NCI-H1436 (cell line): ENCODE measurements around the gene B4GALT6.

Experiments
- DNase-seq: peaks from one replicate; lab custom pipeline; 2025; lab: John Stamatoyannopoulos, UW

The B4GALT6 gene

DNA sequence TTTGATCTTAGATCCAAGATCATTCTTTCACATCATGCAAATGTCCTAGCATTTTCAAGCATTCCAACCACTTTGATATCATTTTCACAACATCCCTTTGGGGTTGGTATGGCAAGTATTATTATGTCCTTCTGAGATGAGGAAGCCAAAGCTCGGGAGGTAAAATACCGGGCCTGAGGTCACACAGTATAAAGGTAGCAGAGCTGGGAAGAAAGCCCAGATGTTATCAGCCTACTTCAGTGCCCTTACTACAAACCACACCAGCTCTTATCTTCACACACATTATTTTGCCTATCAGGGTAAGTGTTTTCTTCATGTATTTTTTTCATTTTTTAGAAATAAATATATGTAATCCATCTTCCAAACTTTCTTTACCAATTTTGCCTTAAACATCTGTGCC lies 4.2 kb upstream of the B4GALT6 start:
- DNase-seq, result no peak

DNA sequence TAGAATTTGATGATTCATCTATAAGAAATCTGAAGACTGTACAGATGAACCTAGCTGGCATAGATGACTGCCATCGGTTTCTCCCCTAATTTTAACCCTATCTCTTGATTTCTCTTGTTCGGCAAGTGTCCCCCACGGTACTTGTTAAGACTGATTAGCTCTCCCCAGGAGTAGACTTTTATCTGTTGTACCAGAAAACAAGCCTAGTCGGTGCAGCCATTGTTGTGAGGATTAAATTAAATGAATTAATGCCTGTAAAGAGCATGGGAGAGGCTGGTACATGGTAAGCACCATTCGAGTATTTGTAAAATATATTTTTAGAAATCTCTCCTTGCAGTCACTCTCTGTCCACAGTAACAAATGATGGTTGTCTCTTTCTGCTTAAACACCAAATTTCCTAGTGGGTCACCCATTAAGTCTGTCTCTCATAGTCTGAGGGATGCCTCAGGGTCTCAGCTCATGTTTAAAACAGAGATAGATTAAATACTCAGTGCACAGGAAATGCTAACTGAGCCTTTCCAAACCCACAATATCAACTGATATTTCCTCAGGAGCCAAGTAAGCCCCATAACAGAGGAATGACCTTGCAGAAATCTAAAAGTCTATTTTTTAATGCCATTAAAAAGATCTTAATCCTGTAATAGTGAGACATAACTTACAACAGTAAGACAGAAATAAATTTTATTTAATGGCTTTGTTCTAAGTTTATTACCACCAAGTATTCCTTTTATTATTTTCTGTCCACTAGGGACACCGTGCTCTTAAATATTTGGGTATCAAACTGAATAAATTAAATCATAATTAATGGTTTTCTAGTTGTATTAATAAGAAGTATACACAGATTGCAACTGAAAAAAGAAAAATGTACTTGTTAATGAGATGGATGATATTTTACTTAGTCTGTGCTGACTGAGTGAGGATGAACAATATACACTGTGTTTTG lies 2.9 kb upstream of the B4GALT6 start:
- DNase-seq, result no peak

DNA sequence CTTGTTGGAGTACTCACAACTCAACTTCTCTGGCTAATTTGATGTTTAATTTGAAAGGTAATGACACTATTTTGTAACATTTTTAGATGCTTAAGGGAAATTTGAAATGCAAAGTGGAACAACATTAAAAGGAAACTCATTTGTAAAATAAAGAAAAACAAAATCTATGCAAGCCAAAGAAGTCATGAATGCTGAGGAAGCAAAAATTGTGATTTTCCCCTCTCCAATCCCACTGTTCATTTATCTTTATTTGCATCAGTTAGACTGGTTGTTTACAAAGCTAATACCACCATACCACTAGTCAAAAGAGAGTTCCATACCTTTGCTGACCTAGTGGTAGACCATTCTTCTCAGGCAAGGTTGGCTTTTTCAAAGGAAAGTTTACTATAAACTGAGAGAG lies 2.2 kb upstream of the B4GALT6 start:
- DNase-seq, result no peak

DNA sequence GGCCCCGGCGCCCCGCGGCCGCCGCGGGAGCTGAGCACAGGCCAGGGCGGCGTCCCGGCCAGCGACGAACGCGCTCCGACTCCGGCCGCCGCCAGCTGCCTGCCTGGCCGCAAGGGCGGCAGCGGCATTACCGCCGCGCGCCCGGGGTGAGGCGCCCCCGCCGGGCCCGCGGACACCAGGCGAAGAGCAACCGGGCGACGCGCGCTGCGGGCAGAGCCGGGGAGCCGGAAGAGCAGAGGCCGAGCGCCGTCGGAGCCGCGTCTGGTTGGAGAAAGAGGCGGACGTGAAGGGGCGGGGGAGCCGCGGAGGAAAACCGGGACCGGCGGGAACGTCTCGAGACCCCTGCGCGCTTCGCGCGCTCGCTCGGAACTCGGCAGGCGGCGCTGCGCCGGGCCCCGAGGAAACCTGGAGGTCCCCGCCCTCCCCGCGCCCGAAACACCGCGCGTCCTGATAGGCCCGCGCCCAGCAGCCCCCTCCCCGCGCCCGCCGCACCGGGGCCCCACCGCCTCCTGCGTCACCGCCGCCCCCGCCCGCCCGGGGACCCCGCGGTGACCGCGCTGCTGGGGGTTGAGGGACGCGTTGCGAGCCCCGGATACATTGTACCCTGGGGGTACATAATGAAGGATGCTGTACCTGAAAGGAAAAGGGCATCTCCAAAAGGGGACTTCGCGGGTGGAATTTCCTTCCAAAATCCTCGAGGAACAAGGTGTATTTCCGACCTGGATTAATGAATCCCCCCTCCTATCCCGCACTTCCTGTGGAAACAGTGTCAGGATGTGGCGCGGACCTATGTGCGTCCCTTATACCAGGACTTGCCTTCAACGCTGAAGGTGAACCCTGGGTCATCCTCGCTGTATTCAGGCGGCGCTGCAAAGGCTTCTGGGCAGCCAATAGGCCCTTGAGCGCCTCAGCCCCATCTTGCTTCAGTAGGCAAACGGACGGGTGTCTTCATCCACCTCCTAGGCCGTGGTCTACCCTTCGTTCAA lies 1.0 kb upstream of the B4GALT6 start:
- DNase-seq, result peak; percentile 87

DNA sequence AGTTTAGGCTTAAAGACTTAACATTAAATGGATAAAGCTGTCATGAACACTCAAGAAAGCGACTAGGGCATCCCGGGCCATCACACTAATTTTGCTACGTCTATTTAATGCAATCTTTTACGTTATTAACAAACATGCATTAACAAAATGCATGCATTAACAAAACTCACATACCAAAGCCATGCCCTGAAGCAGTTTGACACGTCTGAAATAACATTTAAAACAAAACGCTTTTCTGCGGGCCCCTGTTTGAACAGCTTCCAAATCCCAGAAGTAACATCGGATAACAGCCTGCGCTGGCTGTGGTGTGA lies 458 bp downstream of the B4GALT6 start:
- no peak for DNase-seq

DNA sequence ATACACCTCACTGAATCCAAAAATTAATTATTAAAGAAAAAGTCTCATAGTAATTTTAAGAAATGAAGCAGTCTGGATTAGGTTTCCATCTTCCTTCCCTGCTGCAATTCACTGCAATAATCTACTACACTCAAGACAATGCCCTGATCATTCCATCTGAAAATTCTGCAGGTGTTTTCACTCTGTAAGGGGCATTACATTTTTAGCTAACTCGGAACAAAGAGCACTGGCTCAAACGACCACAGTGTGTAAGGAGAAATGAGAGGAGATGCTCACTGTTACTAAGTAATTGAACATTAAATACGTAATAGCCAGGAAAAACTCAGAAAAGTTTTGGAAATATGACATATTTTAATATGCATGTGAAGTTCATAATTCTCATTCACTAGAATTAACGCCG lies 1.3 kb downstream of the B4GALT6 start:
- no peak for DNase-seq

DNA sequence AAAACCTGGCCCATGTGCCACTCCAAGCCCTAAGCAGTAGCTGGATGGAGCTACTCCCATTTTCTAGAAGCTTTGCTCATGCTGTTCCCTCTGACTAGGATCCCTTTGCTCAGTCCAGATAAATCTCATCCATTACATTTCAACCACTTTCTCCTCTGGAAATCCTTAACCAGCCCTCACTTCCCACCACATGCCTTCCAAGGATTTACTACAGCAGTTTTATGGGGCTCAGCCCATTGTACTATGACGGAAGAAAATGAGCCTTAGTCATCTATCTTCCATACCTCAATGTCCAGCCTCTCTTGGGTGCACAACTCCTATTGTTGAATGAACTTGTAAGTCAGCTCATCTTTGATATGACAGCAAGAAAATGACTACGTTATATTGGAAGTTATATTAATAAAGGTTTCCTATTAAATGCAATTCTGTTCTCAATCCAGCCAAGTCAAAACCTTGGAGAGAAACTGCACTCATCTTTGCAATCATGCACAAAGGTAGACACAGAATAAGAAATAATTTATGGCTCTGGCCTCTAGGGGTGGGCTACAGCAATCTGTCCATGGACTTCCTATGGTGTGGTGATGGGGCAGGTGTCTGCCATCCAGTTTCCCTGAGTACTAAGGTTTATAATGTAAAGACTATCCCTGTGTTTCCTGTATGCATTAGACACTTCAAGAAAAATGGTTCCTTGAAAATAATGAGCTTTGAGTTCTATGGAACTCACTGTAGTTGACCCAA lies 3.4 kb downstream of the B4GALT6 start:
- DNase-seq, result peak; percentile 27

DNA sequence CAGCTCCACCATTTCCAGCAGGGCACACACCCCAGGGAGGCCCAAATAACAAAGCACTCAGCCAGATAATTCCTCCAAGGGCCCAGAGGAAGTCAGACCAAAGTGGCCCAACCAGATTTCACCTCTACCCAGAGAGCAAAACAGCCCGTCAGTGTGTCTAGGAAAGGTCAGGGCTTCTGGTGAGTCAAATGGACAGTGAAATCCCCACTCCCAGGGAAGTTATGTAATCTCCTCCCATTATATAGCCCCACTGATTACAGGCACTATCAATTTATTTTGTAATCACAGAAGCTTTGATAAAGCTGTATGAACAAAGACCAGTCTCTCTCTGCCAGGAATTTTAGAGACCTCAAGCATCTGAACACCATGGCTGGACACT lies 4.0 kb downstream of the B4GALT6 start:
- no peak for DNase-seq

DNA sequence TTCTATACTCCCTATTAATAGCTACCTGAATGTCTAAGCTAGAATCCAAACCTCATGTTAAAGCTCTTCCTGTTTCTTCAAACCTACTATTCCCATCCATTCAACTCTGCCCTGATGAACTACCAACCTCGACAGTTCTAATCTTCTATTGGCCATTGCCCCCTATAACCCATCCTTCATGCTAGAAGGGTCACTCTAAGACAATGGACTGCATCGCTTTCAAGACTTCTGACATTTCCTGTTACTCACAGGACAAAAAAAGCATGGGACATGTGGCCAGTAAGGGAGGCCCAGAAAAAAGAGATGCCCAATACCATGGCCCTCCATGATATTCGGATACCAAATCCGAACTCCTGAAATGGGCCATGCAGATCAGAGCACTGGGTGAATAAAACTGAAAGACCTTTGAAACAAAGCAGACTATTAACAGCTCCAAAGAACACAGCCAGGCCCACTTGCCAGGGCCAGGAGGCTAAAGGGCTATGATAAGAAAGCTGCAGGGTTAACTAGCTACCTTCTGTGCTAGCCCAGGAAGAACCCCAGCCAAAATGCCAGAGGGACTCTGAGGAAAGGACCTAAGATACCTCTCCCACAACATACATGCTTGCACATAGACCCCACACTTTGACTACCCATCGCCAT lies 4.5 kb downstream of the B4GALT6 start:
- no peak for DNase-seq

DNA sequence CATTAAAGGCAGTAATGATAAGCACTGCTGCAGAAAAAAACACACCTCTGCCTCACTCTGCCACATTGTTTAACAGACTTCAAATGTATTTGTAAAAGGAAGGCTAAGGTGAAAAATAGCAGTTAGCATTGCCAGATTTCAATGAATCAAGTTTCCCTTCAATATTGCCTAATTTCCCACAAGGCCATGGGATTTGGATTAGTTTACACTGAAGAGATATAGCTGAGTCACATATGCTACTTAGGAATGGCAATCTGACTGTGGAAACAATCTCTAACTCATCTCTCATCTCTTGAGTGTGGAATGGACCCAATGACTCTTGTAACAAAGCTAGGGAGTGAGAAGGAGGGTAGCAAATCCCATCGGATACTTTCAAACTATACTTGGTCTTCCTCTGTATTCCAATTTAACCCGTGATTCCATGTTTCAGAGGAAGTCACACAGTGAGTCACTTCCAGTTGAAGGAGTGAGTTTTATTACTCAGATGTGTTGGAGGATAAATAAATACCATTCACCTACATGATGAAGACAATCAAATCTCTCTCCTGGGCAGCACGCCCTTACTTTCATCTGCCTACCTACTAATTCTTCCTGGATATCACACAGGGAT lies 5.1 kb downstream of the B4GALT6 start:
- no peak for DNase-seq

DNA sequence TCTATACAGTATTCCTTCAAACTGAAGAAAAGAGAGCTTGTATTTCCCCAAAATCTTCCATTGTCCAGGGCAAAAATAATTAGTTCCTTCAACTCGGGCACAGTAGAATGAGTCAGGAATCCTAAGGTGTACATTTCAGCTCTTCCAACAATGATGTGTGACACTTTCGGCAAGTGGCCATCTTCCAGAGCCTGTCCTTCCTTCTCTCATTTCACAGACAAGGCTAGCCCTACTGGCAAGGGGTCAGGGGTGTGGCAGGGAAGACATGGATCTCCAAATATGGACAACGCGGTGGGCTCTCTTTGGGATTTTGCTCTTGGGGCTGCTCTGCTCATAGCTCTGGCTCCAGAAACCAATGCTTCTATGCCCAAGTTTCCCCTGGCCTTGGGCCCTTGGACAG lies 6.0 kb downstream of the B4GALT6 start:
- no peak for DNase-seq

DNA sequence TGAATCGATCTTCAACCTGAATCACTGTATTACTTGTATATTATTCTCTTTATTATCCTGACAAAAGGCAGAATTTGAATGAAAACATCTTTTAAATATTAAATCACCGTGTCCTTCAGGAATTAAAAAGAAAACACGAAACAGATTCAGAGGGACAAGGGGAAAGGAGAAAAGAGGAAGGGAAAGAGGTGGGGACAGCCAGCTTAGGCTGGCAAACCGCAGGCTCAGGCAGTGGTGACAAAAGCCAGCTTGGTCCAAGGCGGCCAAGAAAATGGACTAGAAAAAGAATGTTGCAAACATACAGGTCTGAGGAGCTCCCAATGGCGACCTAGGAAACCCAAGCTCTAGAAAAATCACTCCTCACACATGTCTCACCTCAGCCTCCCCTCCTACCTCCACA lies 6.8 kb downstream of the B4GALT6 start:
- no peak for DNase-seq

DNA sequence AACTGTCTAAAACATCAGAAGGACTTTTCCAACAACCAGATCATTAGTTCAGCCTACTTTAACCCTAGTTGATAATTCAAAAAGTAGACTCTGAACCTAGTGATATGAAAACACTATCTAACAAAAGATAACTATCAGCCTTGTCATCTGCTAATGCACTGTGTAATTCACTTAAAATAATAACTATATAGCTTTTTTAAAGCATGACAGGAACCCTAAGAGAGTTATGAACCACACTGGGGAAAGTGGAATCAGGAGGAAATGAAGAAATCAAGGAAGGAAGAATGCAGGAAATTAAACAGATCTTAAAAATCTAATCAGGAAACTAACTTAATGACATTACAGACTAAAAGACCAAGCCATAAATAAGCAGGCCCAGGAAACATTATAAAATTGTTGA lies 9.0 kb downstream of the B4GALT6 start:
- no peak for DNase-seq

DNA sequence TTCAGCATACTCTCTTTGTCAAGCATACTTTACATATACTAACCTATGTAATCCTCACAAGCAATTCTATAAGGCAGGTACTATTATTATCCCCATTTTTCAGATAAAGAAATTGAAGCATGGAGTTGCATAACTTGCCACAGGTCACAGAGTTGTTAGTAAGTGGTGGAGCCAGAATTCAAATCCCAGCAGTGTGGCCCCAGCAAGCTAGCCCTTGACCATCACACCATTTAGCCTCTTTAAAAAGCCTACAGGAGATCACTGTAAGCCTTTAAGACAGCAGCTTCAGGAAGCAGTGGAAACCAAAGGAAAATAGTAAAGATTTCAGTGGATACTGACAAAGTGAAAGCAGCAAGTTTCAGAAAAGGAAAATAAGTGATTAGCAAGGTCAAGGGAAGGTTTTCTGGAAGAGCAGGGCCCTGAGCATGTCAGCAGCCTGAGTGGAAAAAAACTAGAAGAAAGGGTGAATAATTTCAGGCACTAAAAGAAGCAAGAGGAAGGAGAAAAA lies 11.7 kb downstream of the B4GALT6 start:
- no peak for DNase-seq

DNA sequence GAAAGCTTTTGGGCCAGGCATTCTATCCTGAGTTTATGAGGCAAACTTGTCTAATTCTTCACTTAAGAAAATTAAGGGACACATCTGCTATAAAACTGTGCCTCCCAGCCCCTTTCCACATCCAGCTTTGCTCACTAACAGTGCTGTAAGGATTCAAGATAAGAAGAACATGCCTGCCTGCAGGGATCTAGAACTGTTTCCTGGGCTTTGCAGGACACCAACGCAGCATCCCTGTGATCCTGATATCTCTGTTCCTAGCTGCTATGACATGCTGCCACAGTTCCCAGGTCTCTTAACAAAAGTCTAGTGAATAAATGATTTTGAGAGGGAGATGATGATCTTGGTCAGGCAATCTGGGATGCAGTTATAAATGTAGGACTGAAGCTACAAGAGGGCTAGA lies 12.4 kb downstream of the B4GALT6 start:
- no peak for DNase-seq

DNA sequence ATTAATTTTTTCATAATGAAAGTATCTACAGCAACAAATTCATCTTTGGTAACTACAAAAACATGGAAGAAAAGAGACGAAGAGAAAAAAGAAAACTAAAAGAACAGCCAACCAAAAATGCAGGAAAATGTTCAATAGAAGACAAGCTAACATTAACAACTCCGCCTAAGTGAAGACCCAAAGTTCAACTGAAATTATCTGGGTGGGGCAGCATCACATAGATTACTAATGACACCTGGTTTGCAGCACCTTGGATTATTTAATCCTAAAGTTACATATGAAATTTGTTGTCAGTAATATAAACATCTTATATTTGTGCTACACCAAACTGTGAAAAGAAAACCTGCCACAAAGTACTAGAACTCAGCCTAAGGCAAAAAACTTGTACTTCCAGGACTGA lies 14.8 kb downstream of the B4GALT6 start:
- DNase-seq, result no peak

DNA sequence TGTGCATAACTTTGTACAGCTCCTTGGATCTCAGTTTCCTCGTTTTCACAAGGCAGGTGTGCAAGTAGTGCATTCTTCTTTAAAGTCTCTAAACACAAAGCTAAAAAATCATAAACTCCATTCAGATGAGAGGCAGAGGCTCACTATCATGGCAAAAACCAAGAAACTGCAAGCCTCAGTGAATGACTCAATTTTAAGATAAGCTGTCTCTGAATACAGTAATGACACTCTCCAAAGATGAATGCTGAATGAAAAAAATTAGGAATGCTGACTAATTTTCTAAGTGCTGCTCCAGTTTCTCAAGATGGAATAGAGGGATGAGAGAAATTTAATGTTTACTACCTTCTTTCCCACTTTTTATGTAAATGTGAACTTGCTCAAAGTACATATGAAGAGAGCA lies 17.2 kb downstream of the B4GALT6 start:
- no peak for DNase-seq

DNA sequence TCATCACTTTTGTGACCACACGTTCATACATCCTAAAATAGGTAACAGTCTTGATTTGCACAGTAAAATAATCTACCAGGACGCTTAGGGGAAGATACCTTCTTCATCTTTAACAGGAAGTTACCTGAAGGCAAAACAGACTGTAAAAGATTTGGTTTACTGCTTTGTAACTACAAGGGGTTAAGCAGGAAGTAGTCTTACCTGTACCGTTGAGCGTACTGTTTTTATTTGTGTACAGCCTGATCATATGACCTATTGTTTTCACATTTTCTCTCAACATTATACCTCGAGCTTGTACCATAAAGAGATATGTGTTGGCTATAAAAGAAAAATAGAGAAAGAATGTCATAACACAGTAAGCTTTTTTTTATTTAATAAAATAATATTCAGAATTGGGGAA lies 18.3 kb downstream of the B4GALT6 start:
- no peak for DNase-seq

DNA sequence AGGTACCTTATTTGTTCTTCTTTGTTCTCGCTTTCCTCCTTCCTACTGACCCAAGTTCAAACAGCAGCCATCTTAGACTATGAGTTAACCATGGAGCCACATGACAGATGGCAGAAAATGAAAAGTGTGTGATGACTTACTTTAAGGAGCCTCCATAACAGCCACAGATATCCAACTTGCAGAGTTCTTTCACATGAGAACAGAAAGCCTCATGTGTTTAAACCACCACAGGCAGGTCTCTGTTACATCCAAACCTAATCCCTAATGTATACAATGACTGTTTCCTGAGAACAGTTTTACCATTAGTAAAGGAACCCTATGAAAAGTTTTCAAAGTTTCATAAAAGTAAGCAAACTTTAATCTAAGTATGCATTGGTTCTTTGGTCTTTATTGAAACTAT lies 20.3 kb downstream of the B4GALT6 start:
- no peak for DNase-seq

DNA sequence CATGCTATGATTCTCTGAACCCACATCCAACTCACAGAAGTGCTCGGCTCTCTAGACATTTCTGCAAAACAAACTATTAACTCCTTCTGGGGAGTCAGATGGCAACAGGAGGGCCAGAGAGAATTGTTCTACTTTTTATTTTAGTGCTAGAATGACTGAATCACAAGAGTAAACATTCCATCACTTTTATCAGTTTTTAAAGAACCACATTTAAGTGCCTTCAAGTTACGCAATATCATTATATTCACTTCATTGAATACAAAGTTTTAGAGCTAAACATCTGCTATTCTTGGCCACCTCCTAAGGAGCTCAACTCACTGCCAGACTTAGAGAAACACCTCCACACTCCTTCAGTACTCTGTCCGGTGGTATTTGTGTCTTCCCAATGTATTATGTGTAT lies 22.4 kb downstream of the B4GALT6 start:
- DNase-seq, result no peak

DNA sequence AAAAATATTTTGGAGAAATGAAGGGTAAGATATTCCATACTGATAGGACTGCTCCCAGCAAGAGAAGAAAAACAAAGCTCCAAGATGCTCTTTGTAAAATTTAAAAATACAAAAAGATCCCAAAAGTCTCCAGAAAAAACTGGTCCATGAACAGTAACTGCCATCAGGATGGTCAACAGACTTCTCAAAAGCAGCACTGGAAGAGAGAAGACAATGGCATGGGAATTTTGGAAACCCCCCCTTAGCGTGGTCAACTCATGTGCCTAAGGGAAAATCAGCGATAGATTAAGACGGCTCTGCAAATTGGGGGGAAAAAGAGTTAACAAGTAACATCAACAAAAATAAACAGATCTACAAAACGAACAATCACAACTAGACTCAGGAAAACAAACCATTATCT lies 23.6 kb downstream of the B4GALT6 start:
- DNase-seq, result no peak
